ENCODE data around the gene SRRT.

The SRRT gene

GRCh38 chr7:100852048-100852872 is 22.6 kb upstream of the SRRT start, which contains the start of gene SLC12A9:
Gene SLC12A9 (plus strand): TSS chr7:100852713. CDS start chr7:100854198, 1,485 bp downstream.
- peaks cover 3% of the 10 kb centered on the region; the same call in 1 of the 2 replicates for H3K4me1 ChIP-seq (ENCODE audit: control insufficient read depth, insufficient read depth, low read length)
- no peaks in the 10 kb centered on the region for H3K36me3 ChIP-seq (ENCODE audit: control insufficient read depth in 2 of 2, insufficient read depth in 1 of 2, low read length in 2 of 2)
- H3K27ac ChIP-seq (ENCODE audit: extremely low read depth, low read depth, low read length) = peak within 1 kb of the TSS; percentile 54; the same call in 1 of the 2 replicates
- peak within 1 kb of the TSS; percentile 59 for H3K4me3 ChIP-seq (ENCODE audit: low read depth, low read length)
- CTCF ChIA-PET = interaction anchor here (0.6 to 3.4 kb wide), 46 partner anchors 10 to 836 kb away, joined by 3 to 95 read pairs (median 4); partner anchors contain the start of genes EPHB4, FBXO24, LRCH4 and POP7
- no peaks in the 10 kb centered on the region for H3K9me3 ChIP-seq (ENCODE audit: control insufficient read depth, insufficient read depth, low read depth, low read length)
- POLR2A ChIA-PET = interaction anchor here (0.6 to 1.8 kb wide), 21 partner anchors 10 to 513 kb away, joined by 3 to 22 read pairs (median 5); partner anchors contain the start of genes EPHB4, FBXO24, MOSPD3 and POP7
- TF ChIP-seq ZNF354C (tag by site-specific recombination; IDR thresholded peaks at IDR 0.05; ENCODE audit: borderline replicate concordance, low read depth) (no peak), ZBTB26 (tag by site-specific recombination; optimal IDR thresholded peaks at IDR 0.05) (peak; percentile 91), ZNF626 (tag by site-specific recombination; IDR thresholded peaks at IDR 0.05) (no peak), ZIC2 (tag by site-specific recombination; IDR thresholded peaks at IDR 0.05) (peak; percentile 68), ELK4 (IDR thresholded peaks at IDR 0.05; ENCODE audit: borderline replicate concordance, low read depth, low read length) (no peak), PRDM1 (tag by site-specific recombination; IDR thresholded peaks at IDR 0.05) (no peak), ZNF18 (tag by site-specific recombination; IDR thresholded peaks at IDR 0.05) (no peak), PRDM2 (tag by site-specific recombination; IDR thresholded peaks at IDR 0.05; ENCODE audit: borderline replicate concordance) (no peak), REST (tag by site-specific recombination; IDR thresholded peaks at IDR 0.05) (peak; percentile 46; the same call in 1 of the 2 replicates), HOXD13 (CRISPR knock-in tag; IDR thresholded peaks at IDR 0.05; ENCODE audit: borderline replicate concordance) (no peak), ZNF529 (tag by site-specific recombination; IDR thresholded peaks at IDR 0.05; ENCODE audit: insufficient replicate concordance) (no peak), ZNF521 (tag by site-specific recombination; IDR thresholded peaks at IDR 0.05) (no peak), ZBTB6 (tag by site-specific recombination; IDR thresholded peaks at IDR 0.05) (peak; percentile 67; the same call in 1 of the 2 replicates)
- TF ChIP-seq, protein P1, sequence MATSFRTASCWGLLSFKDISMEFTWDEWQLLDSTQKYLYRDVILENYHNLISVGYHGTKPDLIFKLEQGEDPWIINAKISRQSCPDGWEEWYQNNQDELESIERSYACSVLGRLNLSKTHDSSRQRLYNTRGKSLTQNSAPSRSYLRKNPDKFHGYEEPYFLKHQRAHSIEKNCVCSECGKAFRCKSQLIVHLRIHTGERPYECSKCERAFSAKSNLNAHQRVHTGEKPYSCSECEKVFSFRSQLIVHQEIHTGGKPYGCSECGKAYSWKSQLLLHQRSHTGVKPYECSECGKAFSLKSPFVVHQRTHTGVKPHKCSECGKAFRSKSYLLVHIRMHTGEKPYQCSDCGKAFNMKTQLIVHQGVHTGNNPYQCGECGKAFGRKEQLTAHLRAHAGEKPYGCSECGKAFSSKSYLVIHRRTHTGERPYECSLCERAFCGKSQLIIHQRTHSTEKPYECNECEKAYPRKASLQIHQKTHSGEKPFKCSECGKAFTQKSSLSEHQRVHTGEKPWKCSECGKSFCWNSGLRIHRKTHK (tag by site-specific recombination; IDR thresholded peaks at IDR 0.05) = no peak
- TF ChIP-seq, protein P2, sequence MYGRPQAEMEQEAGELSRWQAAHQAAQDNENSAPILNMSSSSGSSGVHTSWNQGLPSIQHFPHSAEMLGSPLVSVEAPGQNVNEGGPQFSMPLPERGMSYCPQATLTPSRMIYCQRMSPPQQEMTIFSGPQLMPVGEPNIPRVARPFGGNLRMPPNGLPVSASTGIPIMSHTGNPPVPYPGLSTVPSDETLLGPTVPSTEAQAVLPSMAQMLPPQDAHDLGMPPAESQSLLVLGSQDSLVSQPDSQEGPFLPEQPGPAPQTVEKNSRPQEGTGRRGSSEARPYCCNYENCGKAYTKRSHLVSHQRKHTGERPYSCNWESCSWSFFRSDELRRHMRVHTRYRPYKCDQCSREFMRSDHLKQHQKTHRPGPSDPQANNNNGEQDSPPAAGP (tag by site-specific recombination; IDR thresholded peaks at IDR 0.05) = peak; percentile 49; the same call in 1 of the 2 replicates
- TF ChIP-seq, protein P3, sequence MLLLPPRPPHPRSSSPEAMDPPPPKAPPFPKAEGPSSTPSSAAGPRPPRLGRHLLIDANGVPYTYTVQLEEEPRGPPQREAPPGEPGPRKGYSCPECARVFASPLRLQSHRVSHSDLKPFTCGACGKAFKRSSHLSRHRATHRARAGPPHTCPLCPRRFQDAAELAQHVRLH (tag by site-specific recombination; IDR thresholded peaks at IDR 0.05) = no peak

All from HEK293 (cell line).